Measurements from ENCODE around the gene PALM.
A peak's percentile ranks its signal among the peaks of the same experiment; 100 is the strongest.

The PALM gene

DNA sequence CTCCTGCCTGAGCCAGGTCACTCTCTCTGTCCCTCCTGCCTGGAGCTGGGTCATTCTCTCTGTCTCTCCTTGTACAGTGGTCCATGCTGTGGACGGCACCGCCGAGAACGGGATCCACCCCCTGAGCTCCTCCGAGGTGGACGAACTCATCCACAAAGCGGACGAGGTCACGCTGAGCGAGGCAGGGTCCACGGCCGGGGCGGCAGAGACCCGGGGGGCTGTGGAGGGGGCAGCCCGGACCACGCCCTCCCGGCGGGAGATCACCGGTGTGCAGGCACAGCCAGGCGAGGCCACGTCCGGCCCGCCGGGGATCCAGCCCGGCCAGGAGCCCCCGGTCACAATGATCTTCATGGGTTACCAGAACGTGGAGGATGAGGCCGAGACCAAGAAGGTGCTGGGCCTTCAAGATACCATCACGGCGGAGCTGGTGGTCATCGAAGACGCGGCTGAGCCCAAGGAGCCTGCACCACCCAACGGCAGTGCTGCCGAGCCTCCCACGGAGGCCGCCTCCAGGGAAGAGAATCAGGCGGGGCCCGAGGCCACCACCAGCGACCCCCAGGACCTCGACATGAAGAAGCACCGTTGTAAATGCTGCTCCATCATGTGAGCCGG lies 37.6 kb downstream of the PALM start:
- H3K4me3 ChIP-seq (ENCODE audit: low read depth, low read length) = no peak overlapping the region
- no peak for DNase-seq (ENCODE audit: low read depth)

DNA sequence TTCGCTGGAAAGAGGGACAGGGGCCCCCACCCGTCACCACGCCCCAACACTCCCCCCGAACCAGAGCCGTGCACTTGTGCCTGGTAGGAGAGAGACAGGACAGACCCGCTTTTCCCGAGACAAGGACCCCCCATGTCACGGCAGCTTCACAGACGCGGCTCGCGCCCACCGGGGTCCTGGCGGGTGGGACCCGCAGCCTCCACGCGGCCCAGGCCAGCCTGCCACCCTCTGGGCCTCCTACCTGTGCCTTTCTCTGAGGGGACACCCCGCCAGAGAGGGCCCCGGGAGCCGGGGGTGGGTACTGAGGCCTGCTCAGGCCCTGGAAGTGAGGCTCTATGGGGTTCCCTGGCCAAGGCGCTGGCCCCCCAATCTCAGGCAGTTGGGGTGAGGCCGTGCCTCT lies 38.2 kb downstream of the PALM start:
- no peak overlapping the region for H3K4me3 ChIP-seq (ENCODE audit: low read depth, low read length)
- DNase-seq (ENCODE audit: low read depth) = no peak

DNA sequence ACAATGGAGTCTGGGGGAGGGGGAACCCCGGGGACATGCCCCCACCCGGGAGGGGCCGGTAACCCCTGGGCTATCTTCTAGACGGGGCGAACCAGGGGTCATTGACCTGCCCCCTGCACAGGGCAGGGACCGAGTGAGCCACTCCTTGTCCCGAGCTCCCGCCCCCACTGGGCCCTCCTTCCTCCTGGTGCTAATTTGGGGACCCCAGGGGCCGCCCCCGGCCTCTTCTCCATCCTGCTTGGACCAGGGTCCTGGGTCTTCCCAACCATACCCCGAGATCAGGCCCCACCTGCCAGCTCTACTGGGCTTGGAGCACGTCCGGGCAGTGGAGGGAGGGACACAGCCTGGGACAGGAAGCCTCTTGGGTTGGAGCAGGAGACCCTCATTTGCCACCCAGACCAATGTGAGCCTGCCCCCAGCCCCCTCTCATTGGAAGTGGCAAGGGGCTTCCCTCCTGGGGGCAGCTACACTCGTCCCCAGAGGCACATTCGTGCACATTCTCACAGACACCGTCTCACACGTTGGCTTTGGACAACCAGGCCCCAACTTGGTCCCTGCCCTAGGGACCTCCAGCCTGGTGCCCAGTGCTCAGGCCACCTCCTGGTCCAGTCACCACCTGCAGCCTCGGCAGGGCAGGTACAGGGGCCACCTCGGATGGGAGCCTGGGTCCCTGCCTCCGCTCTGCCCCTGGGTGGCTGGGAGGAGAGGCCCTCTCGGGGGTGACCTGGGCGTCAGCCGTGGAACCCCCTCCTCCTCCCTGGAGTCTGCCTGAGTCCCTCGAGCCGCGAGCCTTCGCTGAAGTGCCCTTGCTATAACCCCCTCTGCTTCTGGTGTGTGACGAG lies 38.9 kb downstream of the PALM start:
- H3K4me3 ChIP-seq (ENCODE audit: low read depth, low read length) = no peak overlapping the region
- no peak for DNase-seq (ENCODE audit: low read depth)

DNA sequence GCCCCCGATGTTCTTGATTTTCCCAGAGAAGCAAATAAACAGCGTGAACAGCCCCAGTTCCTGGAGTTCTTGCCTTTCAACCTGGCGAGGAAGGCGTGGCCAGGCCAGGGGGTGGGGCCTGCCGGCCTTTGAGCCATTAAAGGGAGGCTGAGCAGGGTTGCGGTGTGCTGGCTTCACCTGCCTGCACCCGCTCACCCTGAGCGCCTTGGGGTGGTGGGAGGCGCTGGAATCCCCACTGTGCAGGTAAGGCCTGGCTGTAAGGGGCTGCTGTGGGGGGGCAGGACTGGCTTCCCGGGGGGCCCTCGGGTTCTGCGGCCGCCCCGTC lies 39.5 kb downstream of the PALM start:
- DNase-seq (ENCODE audit: low read depth) = no peak
- no peak overlapping the region for H3K4me3 ChIP-seq (ENCODE audit: low read depth, low read length)

DNA sequence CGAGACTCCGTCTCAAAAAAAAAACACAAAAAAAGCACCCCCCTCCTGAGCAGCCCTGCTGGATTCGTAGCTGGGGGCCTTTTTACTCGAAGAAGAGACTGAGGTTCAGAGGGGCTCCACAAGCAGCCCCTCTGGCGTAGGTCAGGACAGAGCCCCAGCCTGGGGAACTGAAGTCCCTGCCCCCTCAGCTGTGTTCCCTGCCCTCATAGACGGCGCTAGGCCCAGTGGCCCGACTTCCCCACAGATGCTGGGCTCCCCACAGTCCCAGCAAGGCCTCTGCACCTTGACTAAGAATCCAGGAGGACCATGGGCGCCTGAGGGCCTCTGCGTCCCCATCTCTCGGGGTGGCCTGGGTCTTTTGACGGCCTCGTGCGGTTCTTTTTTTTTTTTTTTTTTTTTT lies 41.1 kb downstream of the PALM start:
- DNase-seq (ENCODE audit: low read depth) = no peak

DNA sequence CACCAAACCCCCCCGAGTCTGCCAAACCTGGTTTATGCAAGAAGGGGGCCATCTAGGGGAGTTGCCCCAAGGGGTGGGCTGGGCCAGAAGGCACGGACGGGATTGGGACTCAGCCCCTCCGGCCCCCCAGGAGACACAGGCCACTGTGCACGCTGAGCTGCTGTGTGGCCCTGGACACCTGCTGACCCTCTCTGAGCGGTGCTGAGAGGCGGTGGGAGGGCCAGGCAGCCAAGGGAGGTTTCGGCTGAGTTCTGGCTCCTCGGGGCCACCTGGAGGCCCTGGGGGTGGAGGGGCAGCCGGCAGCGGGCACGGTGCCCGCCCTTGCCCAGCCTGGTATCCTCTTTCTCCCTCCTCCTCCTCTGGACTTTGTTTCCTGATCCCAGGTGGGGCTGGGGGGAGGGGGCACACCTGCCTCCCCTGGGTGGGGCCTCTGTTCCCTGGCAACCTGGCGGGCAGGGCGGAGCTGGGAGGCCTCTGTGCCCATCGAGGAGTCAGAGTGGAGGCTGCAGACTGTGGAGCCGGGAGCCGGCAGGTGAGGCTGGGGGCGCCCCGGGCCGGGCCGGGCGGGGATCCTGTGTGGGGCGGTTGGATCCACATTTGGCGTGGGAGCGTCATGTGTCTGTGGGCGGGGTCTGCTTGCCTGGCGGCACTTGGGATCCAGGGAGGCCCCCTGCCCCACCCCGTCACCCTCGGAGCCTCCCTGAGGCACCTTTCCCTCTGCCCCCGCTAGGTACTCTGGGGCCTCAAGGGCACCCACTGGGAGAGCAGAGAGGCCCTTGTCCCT lies 42.1 kb downstream of the PALM start, which contains the start of gene MISP:
TSS of gene MISP (plus strand) at position 473 of the 784 bp plus-strand sequence. CDS start 5,835 bp downstream, outside the sequence.
- no peak within 1 kb of the TSS for H3K4me3 ChIP-seq (ENCODE audit: low read depth, low read length)
- no peak for DNase-seq (ENCODE audit: low read depth)

More for the DNA sequence above, 41.1 kb downstream of the PALM start:
- H3K4me3 ChIP-seq (ENCODE audit: low read depth, low read length) = no peak overlapping the region

DNA sequence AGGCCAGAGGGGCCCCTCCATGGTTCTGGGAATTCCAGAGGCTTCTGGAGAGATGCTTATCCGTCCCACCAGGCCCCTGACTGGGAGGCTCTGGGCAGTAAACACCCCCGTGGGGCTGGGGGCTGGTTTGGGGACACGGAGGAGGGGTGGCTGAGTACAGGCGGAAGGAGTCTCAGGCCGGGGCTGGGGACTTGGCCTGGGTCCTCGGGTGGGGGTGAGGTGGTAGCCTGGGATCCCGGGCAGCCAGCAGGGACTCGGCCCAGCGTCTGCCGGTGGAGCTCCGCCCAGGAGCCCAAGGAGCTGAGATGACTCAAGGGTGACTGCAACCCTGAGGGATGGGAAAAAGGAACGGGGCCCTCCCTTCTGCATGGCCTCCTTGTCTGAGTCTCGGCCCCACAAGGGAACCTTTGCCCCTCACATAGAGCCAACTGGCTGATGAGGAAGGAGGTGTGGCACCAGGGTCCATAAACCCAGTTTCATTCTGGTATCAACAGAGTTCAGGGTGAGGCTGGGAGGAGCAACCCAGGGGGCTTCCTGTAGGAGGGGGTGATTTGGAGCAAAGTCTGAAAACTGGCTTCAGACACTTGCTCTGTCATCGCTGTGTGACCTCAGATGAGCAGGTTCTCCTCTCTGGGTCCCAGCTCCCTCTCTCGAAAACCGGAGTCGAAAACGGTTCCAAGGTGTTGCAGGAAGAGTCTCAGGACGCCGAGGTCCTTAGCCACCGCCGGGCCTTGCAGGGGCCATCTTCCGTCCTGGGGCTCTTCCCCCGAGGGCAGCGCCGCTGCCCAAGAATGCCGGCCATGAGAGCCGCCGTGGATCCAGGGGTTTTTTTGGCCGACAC lies 43.0 kb downstream of the PALM start:
- H3K4me3 ChIP-seq (ENCODE audit: low read depth, low read length) = no peak overlapping the region
- peak; percentile 51 for DNase-seq (ENCODE audit: low read depth)

DNA sequence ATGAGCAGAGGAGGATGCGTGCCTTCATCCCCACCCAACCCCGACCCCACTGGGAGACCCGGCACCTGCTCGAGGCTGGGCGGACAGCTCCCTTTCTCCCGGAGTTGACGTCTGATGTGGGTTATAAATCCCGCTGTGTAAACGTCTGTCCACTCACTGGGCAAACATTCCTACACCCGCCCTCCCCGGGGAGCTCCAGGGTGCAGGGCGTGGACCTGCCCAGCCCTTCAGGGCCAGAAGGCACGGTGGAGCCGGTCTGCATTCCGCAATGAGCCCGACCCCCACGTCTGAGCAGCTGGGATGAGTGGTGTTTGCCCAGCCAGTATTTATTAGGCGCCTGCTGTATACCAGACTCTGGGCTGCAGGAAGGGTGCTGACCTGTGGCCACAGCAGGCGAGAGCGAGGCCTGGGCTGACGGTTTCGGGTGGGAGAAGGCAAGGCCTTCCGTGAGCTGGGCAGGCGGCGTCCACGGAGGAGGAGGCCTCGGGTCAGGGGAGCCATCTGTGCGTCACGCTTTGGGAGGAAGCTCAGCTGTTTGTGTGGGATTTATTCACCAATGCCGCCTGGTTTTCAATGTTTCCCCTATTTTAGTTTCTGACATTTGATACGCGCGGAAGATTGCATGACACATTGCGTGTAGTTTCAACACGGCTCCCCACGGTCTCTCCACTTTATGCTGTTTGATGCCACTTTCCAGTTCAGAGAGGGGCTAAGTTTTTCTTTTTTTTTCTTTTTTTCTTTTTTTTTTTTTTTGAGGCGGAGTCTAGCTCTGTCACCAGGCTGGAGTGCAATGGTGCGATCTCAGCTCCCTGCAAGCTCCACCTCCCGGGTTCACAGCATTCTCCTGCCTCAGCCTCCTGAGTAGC lies 44.1 kb downstream of the PALM start:
- H3K4me3 ChIP-seq (ENCODE audit: low read depth, low read length) = no peak overlapping the region
- peak; percentile 73 for DNase-seq (ENCODE audit: low read depth)

DNA sequence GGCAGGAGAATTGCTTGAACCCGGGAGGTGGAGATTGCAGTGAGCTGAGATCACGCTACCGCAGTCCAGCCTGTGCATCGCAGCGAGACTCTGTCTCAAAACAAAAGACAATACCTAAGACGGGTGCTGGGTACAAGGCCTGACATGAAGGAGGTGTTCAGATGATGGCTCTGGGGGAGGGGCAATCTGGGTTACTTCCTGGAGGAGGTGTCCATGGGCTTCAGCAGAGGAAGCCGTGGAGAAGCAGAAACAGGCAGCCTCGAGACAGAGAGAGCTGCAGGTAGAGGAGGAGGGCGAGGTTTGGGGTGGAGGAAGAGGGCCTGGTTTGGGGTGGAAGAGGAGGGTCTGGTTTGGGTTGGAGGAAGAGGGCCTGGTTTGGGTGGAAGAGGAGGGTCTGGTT lies 45.8 kb downstream of the PALM start:
- no peak for DNase-seq (ENCODE audit: low read depth)
- H3K4me3 ChIP-seq (ENCODE audit: low read depth, low read length) = no peak overlapping the region

DNA sequence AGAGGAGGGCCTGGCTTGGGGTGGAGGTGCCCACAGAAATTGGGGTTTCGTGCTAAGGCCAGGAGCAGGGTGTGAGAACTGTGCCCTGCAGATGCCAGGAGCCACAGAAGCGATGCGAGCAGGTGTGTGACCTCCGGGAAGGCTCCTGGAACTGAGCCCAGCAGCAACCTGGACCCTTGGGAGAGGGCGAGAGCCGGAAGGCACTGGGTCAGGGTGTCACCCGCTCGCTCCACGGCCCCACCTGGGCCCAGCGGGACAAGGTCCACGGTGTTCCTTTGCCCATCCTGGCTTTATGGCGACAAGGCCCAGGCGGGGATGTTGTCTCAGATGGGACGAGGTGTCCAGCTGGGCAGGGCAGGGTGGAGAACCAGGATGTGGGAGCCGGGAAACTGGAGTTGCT lies 46.3 kb downstream of the PALM start:
- DNase-seq (ENCODE audit: low read depth) = no peak

DNA sequence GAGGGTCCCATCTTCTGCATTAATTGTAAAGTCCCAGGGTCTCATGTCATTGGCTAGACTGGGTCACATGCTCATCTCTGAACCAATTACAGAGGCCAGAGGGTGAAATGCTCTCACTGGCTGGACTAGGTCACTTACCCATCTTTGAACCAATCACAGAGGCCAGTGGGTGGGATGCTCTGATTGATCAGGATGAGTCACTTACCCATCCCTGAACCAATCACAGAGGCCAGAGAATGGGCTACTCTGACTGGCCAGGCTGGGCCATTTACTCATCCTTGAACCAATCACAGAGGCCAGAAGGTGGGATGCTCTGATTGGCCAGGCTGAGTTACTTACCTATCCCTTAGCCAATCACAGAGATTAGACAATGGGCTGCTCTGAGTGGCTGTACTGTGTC lies 47.5 kb downstream of the PALM start:
- no peak for DNase-seq (ENCODE audit: low read depth)
- H3K4me3 ChIP-seq (ENCODE audit: low read depth, low read length) = no peak overlapping the region

More for the DNA sequence above, 46.3 kb downstream of the PALM start:
- no peak overlapping the region for H3K4me3 ChIP-seq (ENCODE audit: low read depth, low read length)

DNA sequence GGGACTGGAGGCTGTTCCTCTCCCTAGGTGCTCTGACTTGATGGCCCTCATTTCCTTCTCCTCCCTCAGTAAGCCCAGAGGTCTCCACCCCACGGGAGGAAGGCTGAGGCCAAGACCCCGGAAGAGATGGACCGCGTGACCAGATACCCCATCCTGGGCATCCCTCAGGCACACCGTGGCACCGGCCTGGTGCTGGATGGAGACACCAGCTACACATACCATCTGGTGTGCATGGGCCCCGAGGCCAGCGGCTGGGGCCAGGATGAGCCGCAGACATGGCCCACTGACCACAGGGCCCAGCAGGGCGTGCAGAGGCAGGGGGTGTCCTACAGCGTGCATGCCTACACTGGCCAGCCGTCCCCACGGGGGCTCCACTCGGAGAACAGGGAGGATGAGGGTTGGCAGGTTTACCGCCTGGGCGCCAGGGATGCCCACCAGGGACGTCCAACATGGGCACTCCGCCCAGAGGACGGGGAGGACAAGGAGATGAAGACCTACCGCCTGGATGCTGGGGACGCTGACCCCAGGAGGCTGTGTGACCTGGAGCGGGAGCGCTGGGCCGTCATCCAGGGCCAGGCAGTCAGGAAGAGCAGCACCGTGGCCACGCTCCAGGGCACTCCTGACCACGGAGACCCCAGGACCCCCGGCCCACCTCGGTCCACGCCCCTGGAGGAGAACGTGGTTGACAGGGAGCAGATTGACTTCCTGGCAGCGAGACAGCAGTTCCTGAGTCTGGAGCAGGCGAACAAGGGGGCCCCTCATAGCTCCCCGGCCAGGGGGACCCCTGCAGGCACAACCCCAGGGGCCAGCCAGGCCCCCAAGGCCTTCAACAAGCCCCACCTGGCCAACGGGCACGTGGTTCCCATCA lies 48.3 kb downstream of the PALM start:
- no peak for DNase-seq (ENCODE audit: low read depth)
- no peak overlapping the region for H3K4me3 ChIP-seq (ENCODE audit: low read depth, low read length)

DNA sequence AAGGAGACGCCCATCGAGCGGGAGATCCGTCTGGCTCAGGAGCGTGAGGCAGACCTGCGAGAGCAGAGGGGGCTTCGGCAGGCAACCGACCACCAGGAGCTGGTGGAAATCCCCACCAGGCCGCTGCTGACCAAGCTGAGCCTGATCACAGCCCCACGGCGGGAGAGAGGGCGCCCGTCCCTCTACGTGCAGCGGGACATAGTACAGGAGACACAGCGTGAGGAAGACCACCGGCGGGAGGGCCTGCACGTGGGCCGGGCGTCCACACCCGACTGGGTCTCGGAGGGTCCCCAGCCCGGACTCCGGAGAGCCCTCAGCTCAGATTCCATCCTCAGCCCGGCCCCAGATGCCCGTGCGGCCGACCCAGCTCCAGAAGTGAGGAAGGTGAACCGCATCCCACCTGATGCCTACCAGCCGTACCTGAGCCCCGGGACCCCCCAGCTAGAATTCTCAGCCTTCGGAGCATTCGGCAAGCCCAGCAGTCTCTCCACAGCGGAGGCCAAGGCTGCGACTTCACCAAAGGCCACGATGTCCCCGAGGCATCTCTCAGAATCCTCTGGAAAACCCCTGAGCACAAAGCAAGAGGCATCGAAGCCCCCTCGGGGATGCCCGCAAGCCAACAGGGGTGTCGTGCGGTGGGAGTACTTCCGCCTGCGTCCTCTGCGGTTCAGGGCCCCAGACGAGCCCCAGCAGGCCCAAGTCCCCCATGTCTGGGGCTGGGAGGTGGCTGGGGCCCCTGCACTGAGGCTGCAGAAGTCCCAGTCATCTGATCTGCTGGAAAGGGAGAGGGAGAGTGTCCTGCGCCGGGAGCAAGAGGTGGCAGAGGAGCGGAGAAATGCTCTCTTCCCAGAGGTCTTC lies 49.3 kb downstream of the PALM start:
- no peak for DNase-seq (ENCODE audit: low read depth)
- H3K4me3 ChIP-seq (ENCODE audit: low read depth, low read length) = no peak overlapping the region

DNA sequence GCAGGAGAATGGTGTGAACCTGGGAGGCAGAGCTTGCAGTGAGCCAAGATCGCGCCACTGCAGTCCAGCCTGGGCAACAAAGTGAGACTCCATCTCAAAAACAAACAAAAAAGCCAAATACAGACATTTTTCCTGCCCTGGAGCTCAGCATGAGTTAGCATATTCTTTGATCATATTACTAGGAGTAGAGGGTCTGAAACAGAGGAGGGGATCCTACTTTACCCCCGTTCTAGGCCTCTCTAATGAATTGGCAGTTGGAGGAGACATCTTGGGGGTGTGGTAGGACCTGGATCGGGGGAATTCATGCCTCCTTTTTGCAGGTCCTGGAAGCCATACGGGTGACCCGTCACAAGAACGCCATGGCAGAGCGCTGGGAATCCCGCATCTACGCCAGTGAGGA lies 54.4 kb downstream of the PALM start:
- DNase-seq (ENCODE audit: low read depth) = no peak
- no peak overlapping the region for H3K4me3 ChIP-seq (ENCODE audit: low read depth, low read length)

DNA sequence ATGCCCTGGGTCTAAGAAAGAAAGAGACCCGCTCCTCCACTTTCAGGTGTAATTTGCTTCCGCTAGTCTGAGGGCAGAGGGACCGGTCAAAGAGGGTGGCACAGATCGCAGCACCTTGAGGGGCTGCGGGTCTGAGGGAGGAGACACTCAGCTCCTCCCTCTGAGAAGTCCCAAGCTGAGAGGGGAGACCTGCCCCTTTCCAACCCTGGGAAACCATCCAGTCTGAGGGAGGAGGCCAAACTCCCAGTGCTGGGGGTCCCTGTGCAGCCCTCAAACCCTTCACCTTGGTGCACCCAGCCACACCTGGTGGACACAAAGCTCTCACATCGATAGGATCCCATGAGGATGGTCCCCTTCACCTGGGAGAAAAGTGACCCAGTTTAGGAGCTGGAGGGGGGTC lies 55.1 kb downstream of the PALM start:
- H3K4me3 ChIP-seq (ENCODE audit: low read depth, low read length) = no peak overlapping the region
- DNase-seq (ENCODE audit: low read depth) = no peak

DNA sequence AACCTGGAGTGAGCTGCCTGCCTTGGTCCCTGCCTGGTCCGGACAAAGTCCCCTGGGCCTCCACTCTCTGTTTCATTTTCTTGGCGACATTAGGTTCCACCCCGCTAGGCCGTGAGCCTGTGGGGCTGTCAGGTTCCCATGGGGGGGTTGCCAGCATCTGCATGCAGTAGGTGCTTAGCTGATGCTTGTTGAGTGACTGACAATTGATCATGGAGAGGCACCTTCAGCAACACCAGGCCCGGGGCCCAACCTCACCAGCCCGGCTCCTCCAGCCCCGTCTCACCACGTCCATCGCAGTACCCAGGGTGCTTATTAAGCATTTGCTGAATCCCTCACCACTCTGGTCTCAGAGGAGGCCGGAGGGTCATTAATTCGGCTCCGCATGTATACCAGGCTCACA lies 55.6 kb downstream of the PALM start:
- DNase-seq (ENCODE audit: low read depth) = no peak

DNA sequence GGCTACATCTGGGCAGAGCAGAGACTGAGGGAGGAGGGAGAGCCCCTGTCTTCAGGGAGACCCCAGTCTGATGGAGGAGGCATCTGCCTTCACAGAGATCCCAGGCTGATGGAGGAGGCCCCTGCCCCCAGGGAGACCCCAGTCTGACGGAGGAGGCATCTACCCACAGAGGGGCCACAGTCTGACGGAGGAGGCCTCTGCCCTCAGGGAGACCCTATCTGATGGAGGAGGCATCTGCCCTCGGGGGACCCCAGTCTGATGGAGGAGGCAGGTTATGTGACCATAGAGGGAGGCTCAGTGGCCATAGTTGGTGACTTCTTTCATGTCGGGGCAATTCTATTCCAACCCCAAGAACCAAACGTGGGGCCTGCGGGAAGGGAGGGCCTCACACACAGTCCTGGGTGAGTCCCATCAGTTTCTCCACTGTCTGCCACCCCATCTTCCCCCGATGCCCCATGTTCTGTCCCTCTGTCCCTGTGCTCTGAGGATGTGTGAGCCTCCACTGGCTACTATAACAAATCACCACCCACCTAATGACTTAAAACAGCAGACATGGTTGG lies 56.5 kb downstream of the PALM start:
- no peak overlapping the region for H3K4me3 ChIP-seq (ENCODE audit: low read depth, low read length)
- DNase-seq (ENCODE audit: low read depth) = no peak

More for the DNA sequence above, 55.6 kb downstream of the PALM start:
- H3K4me3 ChIP-seq (ENCODE audit: low read depth, low read length) = no peak overlapping the region
